Femur (tissue), 1 donor: ENCODE results near the gene TMC7.
A peak's percentile ranks its signal among the peaks of the same experiment; 100 is the strongest.

Experiments used
- DNase-seq: peaks from one replicate; pipeline ENCODE4 v3.0.0-alpha.2; 2017

The TMC7 gene

DNA sequence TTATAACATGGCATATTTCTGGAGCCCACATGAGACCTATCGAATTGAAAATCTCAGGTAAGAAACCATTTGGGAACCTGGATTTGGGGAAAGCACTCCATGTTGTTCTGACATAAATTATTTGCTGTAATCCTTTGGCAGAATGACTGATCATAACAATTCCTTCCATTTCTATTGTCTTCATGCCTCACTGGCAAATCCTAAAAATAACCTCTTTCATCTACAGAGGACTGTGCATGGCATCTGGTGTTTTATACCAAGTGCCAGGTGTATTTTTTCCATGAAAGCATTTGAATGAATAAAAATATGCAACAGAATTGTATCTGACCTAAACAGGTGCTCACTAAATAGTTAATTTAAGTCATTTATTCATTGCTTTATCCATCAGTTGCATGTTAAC, 50.0 kb downstream of the TMC7 start:
- DNase-seq, result no peak

DNA sequence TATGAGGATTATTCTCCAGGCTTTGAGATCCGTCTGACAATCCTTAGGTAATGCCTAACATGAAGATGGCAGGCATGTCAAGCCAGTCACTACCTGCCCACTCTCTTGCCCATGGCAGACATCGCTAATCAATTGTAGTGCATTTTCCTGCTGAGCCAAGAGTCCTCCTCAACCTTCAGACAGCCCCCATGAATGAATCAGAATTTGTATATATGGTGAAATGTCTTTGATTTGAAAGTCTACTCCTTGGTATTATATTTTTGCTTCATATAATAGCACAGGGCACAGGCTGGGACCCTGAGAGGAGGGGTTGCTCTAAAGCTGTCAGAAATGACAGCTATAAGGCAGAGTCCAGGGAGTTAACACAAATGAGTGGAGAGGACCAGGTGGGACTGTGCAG, 56.7 kb downstream of the TMC7 start:
- no peak for DNase-seq

DNA sequence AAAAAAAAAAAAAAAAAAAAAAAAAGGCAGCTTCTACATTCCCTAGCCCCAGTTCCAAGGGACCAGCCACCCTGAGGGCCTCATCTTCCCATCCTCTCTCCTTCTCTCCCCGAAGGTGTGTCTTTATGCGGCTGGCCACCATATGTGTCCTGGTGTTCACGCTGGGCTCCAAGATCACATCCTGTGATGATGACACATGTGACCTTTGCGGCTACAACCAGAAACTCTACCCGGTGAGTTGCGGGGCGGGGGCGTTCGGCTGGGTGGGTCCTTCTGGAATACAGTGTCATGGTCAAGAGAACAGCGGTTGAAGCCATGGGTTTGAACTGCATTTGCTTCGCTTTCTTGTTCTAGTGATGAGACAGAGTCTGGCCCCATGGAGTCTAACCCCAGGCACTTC, 61.0 kb downstream of the TMC7 start:
- no peak for DNase-seq

DNA sequence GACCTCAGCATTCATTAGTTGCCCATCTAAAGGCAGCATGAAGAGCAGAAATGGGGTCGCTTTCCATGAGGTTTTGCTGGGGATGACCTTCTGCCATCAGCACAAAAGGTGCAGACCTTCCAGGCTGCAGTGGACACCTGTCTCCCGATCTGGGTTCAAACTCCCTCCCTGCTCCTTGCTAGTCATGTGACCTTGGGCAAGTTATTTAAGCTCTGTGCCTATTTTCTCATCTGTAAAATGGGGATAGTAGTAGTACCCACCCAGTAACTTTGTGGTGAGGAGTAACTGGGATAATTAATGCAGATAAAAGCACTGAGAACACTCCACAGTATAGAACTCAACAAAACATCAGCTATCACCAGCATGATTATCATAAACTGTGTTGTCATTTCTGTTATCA, 62.3 kb downstream of the TMC7 start:
- DNase-seq, result no peak

DNA sequence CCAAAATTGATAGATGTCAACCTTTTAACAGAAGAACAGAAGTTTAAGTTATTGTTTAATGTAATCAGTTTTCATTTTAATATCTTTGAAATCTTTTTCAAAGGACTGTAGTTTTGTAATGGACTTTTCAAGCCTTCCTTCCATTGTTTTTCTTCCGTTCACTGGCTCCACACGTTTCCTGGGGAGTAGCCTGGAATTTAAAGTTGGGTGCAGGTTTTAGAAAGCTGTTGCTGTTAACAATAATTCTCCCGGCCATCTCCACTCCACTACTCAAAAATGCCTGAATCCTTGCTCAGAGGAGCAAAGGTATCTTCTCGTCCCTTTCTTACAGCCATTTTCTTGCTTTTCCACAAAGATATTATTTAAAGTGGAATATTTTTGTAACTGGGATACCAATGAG, 79.0 kb downstream of the TMC7 start:
- no peak for DNase-seq

DNA sequence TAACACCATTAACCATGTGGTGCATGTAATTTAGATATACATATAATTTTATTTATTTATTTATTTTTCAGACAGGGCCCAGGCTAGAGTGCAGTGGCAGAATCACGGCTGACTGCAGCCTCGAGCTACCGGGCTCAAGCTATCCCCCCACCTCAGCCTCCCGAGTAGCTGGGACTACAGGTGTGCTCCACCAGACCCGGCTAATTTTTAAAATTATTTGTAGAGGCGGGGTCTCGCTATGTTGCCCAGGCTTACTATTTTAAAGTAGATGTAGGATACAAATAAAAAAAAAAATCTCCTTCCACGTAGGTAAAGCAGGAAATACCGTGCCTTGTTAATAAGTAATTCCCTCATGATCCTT, 83.2 kb downstream of the TMC7 start:
- peak; percentile 22 for DNase-seq

DNA sequence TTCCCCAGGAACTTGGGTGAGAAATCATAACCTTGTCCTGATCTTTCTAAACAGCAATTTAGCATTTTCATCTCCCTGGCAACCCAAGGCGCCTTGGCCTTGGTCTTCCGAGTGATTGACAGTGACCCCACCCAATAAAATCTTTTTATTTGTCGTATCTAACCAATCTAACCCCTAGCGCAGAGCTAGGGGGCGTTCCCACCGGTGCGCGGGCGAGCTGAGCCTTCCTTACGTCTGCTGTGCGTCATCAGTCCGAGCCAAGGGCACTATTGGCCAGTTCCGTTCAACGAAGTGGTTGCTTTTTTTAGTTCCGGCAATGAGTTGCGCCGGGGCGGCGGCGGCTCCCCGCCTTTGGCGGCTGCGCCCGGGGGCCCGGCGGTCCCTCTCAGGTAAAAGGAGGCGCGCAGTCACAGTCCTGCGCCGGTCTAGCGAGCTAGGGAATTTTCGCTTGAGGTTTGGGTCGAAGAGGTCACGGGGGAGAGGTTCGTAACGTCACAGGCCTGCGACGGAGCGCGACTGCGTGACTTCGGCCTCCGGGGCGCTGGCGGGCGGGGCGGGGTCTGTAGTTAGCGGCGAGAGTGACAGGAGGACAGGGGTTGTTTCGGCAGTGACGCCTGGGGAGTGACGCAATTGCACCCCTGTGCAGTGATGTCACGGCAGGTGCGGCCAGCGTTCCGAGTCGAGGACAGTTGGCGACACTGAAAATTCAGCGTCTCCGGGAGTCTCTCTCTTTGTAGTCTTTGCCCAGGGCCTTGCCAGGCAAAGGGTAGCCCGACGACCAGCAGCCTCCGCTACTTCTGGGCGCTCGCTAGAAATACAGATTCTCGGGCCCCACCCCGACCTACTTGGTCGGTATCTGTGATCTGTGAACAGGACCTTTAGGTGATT, 83.9 kb downstream of the TMC7 start, which contains the start of gene COQ7:
TSS of gene COQ7 (plus strand) at position 266 of the 888 bp plus-strand sequence. CDS start at position 317, 51 bp downstream.
- peak; percentile 99 for DNase-seq

DNA sequence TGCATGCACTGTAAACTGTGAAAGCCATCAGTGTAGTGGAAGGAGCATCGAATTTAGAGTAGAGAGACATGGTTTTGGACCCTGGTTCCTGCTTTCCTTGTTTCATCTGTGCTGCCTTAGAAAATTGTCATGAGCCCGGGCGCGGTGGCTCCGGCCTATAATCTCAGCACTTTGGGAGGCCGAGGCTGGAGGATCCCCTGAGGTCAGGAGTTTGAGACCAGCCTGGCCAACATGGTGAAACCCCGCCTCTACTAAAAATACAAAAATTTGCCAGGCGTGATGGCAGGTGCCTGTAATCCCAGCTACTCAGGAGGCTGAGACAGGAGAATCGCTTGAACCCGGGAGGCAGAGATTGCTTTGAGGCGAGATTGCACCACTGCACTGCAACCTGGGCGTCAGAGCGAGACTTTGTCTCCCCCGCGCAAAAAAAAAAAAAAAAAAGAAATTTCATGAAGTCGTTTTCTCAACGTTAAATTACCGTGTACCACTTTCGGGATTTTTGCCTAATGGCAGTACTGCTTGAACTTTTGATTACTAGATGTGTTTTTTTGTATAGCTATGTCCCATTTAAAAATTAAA, 84.6 kb downstream of the TMC7 start:
- no peak for DNase-seq

DNA sequence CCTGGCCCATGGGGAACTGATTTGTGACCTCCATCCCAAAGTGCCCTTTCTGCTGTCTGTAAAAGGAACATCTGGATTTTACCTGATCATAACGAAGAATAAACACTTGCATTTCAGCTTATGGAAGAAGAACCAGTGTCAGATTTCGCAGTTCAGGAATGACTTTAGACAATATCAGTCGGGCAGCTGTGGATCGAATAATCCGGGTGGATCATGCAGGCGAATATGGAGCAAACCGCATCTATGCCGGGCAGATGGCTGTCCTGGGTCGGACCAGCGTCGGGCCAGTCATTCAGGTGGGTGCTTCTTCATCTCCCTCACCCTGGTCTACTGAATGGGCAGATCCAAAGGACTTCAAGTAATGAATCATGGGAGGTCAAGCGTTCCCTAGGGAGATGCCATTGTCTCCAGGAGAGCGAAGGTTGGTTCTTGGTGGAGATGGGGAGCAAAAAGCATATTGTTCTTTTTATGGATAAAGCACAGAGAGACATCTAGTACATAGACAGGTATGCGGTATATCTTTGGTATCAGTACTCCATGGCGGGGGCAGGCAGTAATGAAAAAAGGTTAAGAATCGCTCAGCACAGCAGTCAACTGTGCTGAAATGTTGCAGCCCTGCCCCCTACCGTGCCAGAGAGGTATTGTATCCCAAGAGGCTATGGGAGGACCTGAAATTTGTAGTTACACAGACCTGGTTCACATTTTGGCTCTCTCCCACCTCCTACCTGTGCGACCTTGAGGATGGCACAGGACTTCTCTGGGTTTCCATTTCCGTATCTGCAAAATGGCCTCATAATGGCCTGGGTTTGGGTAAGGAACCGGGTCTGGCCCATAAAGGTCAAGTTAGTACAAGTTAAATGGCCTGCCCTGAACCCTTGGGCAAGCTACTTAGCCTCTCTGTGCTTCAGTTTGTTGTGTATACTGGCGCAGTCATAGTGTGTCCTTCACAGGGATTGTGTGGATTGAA, 88.4 kb downstream of the TMC7 start:
- DNase-seq, result peak; percentile 38

DNA sequence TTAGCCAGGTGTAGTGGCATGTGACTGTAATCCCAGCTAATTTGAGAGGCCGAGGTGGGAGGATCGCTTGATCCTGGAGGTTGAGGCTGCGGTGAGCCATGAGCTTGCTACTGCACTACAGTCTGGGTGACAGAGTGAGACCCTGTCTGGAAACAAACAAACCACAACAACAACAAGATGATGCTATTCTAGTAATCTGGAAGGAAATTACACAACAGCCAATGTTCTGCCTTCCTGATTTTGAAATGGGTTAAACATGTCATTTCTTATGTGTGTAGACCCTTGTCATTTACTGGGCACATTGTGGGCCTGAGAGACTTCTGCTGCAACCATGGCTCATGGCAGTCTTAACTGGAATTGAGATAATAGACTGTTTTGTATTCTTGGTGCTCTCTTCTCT, 89.6 kb downstream of the TMC7 start:
- no peak for DNase-seq

DNA sequence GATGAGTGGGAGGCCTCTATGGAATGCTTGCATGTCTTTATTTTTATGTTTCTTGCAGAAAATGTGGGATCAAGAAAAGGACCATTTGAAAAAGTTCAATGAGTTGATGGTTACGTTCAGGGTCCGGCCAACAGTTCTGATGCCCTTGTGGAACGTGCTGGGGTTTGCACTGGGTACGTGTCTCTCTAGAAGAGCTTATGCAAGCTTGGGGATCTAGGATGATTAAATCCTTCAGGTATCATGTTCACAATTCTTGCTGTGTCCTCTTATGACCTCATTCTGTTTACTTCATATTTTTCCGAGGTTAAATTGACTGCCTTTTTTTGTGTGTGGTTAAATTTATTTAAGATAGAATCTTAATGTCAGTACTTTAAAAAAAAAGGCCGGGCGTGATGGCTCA, 90.1 kb downstream of the TMC7 start:
- no peak for DNase-seq

DNA sequence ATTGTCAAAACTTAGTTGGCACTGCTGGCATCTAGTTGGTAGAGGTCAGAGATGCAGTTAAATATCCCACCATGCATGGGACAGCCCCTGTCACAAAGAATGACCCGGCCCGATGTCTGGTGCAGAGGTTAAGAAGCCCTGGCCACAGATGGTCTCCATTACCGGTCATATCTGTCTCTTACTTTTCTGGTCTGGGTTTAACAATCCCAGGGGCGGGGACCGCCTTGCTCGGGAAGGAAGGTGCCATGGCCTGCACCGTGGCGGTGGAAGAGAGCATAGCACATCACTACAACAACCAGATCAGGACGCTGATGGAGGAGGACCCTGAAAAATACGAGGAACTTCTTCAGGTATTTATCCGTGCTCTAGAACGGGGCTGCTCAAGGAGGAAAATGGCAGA, 91.8 kb downstream of the TMC7 start:
- DNase-seq, result no peak

DNA sequence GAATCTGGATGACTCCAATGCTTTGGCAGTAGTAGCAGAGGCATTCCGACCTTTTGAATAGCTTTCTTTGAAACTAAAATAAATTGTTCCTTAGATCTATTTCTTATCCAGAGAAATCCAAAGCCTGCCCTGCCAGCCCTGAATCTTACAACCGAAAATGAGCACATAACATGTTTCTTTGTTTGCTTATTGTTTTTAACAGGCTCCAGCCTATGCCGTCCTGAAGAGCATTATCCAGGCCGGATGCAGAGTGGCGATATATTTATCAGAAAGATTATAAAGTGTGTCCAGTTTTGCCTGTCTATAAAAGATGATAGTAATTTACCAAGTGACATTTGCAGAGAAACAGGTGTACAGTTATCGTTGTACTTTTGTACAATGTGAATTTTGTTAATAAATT, 94.1 kb downstream of the TMC7 start:
- DNase-seq, result no peak

DNA sequence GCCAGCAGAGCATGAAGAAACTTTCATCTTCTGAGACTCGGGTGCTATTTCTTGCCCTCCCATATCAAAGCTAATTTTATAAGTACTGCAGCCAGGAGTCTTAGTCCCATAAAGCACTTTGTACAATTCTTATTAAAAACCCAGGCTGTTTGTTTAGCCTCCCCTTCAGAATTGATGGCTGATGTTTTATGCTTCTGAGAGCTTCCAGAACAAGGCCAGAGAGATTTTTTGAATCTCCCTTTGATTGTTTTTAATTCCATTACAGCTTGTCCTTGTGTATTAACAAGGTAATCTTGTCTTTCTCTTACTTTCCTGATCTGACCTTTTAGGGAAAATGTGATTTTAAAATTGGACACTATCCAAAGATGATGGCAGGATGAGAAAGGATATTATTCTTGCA, 99.9 kb downstream of the TMC7 start:
- DNase-seq, result no peak

DNA sequence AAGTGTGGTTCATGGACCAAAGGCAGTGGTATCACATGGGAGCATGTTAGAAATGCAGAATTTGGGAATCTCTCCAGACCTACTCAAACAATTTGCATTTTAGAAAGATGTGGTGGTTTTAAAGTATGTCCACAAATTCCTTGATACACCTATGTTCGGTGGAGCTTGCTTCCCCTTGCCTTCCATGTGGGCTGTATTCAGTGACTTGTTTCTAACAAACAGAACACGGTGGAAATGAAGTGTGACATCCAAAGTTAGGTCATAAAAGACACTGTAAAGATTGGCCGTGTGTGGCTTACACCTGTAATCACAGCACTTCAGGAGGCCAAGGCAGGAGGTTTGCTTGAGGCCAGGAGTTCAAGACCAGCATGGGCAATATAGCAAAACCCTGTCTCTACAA, 100.4 kb downstream of the TMC7 start:
- DNase-seq, result no peak

DNA sequence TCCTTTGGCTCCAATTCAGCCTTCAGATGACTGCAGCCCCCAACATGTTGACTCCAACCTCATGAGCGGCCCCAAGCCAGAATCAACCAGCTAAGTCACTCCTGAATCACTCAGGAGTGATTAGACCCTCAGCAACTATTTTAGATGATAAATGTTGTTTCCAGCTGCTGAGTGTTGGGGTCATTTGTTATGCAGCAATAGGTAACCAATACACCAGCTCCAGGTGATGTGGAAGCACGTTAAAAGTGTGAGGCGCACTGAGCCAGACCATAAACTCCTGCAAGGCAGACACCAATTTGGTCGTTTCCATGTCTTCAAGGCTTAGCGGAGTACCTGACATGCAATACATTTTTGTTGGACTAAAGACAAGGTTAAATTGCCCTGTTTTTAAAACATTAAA, 101.1 kb downstream of the TMC7 start:
- no peak for DNase-seq

DNA sequence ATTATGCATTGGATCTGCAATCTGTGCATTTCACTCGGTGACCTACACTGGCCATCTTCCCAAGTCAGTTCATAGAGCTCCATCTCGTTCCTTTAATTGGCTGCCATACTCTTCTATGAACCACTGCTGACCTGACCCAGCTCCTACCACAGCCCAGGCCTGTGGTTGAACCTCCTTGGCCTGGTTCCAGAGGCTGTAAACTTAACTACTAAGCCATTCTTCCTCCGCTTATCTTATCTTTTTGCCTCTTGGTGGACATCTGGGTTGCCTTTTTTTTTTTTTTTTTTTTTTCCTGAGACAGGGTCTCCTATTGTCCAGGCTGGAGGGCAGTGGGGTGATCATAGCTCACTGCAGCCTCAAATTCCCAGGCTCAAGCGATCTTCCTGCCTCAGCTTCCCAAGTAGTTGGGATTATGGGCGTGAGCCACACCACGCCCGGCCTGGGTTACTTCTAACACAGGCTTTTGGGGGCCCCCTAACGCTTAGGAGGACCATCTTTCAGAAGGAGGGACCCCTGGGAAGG, 102.0 kb downstream of the TMC7 start:
- DNase-seq, result peak; percentile 35

DNA sequence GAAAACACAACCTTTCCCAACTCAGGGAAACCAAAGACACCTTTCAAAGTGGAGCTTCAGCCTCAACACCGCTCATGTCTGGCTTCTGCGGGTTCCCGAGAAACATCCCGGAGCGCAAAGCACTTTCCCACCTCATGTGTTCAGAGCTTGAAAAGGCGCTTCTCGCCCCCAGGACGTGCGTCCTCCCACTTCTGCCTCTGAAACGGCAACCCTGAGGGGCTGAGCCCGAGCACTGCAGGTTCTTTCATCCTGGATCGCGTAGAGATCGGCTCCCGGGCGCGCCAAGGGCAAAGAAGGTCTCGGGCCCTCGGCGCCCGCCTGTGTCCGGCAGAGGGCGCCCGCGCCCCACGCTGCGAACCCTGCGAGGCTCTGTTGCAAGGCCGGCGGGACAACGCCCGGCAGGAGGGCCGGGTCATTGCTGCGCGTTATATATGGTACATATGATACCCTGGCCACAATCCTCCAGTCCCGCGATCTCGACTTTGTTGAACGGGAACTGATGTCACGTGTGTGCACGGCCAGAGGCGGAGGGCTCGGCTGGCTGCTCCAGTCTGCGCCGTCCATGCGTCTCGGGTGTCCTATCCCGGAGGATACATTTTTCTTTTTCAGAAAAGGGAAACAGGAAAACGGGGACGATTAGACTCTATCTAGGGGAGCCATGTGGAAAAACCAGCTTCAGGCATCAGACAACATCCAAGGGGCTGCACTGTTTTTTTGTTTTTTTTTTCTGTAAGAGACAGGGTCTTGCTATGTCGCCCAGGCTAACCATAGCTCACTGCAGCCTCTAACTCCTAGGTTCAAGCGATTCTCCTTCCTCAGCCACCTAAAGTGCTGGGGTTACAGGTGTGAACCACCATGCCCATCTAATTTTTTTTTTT, 102.8 kb downstream of the TMC7 start:
- peak; percentile 94 for DNase-seq

DNA sequence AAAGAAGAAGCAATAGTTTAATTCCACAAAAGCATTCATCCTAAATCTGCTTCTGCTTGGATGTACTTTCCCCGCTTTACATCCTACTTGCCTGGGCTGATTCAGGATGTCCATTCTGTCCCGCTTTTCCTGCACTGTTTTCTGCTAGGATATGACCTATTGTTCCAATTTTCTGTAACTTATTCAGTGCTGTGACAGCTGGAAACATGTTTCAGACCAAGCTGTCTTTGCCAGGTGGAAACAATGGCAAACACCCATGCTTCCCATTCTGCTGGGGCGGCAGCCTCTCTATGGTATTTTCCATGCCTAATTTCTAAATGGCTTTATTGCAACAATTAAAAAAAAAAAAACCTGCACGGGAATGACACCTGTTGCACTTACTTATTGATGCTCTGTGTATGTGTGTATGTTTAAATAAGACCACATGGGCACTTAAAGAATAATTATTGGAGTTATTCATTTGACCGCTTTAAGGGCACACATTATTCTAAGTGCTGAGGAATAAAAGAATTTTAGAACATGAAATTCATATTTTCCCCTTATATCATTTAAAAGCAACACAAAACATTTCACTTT, 104.7 kb downstream of the TMC7 start:
- DNase-seq, result no peak

DNA sequence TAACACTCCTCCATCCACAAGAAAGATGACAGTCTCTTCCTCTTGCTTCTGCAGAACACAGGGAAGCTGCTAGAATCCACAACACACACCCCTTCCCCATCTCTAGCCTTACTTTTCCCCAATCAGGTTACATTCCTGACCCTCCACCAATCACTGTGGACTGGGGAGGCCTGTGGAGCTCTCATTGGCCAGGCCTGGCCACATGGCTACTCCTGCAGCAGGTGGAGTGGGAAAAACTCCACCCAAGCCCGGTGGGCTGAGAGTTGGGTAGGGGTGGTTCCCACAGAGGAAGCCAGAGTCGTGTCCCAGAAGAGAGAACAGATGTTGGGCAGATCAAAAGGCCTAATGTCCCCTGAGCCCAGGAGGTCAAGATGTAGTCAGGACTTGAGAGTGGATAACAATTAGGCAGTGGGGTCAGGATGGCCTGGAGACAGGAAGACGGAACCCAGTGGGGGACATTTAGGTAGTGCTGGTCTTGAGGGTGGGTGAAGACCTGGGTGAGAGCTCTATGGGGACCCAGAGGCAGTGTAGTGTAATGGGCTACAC, 105.7 kb downstream of the TMC7 start:
- DNase-seq, result no peak

DNA sequence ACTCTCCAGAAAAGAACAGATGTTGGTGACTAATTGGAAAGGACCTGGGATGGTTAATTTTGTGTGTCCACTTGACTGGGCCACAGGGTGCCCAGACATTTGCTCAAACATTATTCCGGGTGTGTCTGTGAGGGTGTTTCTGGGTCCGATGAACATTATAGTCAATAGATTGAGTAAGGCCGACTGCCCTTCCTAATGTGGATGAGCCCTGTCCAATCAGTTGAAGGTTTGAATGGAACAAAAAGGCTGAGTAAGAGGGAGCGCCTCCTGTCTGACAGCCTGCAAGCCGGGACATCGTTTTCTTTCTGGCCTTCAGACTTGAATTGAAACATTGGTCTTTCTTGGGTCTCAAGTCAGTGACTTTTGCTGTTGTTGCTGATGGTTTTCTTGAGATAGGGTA, 107.2 kb downstream of the TMC7 start:
- no peak for DNase-seq
